ENCODE data around the gene TMEM132D. TPM values are rescaled to one million over a fixed set of nuclear protein-coding genes. Genes with fewer than 3 reads are reported as not detected.

Gene TMEM132D
- total and polyA plus RNA-seq, 2 experiments from 2014 or later = not detected

- H3K9me2 ChIP-seq (ENCODE audit: insufficient read depth) = no peaks in the 10 kb centered on the region
- no peak for TF ChIP-seq EZH2 (IDR thresholded peaks at IDR 0.05; ENCODE audit: insufficient read depth, poor library complexity, severe bottlenecking)
- no peak for TF ChIP-seq EZH2phosphoT487 (IDR thresholded peaks at IDR 0.05; ENCODE audit: insufficient read depth, low read depth)
- no peaks in the 10 kb centered on the region for H4K20me1 ChIP-seq (ENCODE audit: insufficient read depth)
- in situ Hi-C loops (cut with MboI) = no loop called here
- H3F3A ChIP-seq (ENCODE audit: insufficient read depth) = no peaks in the 10 kb centered on the region
- no peak overlapping the region for H3K9ac ChIP-seq
- H2AFZ ChIP-seq = no peak overlapping the region
- 17 to 21% methylated on average over 3 of the region's 3 CpGs for WGBS, 2 experiments (ENCODE audit: low coverage in 1 of 2, low lambda C conversion rate in 2 of 2, missing lambda C conversion rate in 2 of 2)
- H3K79me2 ChIP-seq (ENCODE audit: insufficient read depth) = no peaks in the 10 kb centered on the region
- no peaks in the 10 kb centered on the region for H3K4me1 ChIP-seq (ENCODE audit: insufficient read depth)
- H3K36me3 ChIP-seq (ENCODE audit: low read depth) = no peaks in the 10 kb centered on the region
- no peak overlapping the region for H3K27ac ChIP-seq
- H3K9me3 ChIP-seq (ENCODE audit: low read depth) = no peaks in the 10 kb centered on the region
- DNase-seq = no peak
- H3K4me3 ChIP-seq = no peak overlapping the region
- no peak overlapping the region for H3K4me2 ChIP-seq (ENCODE audit: unreplicated experiment)
- H3K27me3 ChIP-seq (replicated peaks; ENCODE audit: insufficient read depth) = no peaks in the 10 kb centered on the region
These were observed 368.7 kb downstream of the TMEM132D start for GRCh38 chr12:129534966-129535750.

DNA sequence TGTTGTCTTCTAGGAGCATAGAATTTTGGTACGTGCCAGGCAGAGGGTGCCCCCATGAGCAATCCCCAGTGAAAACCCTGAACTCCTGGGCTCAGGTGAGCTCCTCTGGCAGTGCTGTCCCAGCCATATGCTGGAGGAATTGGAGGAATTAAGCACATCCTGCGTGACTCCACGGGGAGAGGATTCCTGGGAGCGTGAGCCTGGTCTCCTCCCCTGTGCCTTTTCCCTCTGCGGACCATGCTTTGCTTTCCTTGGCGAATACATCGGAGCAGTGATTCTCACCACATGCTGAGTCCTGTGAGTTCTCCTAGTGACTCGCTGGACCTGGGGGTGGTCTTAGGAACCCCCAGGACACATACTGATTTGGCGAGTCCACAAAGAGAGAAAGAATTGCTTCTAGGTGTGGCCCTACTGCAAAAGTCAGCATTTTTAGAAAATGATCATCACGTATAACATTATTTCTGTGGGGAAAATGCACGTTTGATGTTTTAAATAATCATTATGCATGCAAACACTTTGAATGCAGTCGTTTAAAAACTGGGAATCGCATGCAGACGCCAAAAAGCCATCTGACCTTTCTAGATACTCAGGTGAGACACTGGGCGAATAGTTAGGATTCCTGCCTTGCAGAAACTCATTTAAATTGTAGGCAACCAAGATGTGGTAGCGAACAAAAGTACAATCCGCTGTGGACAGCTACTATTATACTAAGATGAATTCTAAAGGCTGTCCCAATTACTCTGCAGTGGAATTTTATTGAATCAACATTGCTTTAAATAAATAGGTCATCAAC, 370.9 kb downstream of the TMEM132D start:
- no peaks in the 10 kb centered on the region for H3K9me2 ChIP-seq (ENCODE audit: insufficient read depth)
- H3K27me3 ChIP-seq (replicated peaks; ENCODE audit: insufficient read depth) = no peaks in the 10 kb centered on the region
- DNase-seq = no peak
- no peak overlapping the region for H3K27ac ChIP-seq
- no peak overlapping the region for H3K4me3 ChIP-seq
- H3K79me2 ChIP-seq (ENCODE audit: insufficient read depth) = no peaks in the 10 kb centered on the region
- no peaks in the 10 kb centered on the region for H3F3A ChIP-seq (ENCODE audit: insufficient read depth)
- no peaks in the 10 kb centered on the region for H3K36me3 ChIP-seq (ENCODE audit: low read depth)
- no peaks in the 10 kb centered on the region for H3K4me1 ChIP-seq (ENCODE audit: insufficient read depth)
- H4K20me1 ChIP-seq (ENCODE audit: insufficient read depth) = no peaks in the 10 kb centered on the region
- no peak overlapping the region for H3K4me2 ChIP-seq (ENCODE audit: unreplicated experiment)
- 16 to 20% methylated on average over 17 of the region's 17 CpGs for WGBS, 2 experiments (ENCODE audit: low coverage in 1 of 2, low lambda C conversion rate in 2 of 2, missing lambda C conversion rate in 2 of 2)
- no peak overlapping the region for H2AFZ ChIP-seq
- no peaks in the 10 kb centered on the region for H3K9me3 ChIP-seq (ENCODE audit: low read depth)
- in situ Hi-C loops (cut with MboI) = no loop called here
- no peak overlapping the region for H3K9ac ChIP-seq
- no peak for TF ChIP-seq EZH2phosphoT487 (IDR thresholded peaks at IDR 0.05; ENCODE audit: insufficient read depth, low read depth)
- no peak for TF ChIP-seq EZH2 (IDR thresholded peaks at IDR 0.05; ENCODE audit: insufficient read depth, poor library complexity, severe bottlenecking)

DNA sequence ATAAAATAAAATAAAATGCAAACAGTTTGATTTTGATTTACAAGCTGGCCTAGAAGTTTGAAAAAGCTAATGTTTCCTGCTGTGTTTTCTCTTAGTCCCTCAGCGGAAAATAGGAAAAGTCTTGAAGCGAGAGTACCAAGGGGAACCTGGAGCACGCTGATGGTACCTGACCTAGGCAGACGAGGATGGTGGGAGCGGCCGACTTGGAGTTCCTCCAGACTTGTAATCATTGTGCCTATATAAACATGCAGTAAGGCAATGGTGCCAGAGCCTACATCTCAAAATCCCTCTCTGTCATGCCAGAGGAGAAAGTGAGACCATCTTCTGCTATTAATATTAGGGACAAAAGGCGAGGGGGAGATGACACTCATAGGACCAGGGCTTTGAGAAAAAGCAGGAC, 371.7 kb downstream of the TMEM132D start:
- no peak overlapping the region for H2AFZ ChIP-seq
- H3K9me3 ChIP-seq (ENCODE audit: low read depth) = no peaks in the 10 kb centered on the region
- no peak overlapping the region for H3K9ac ChIP-seq
- H3K9me2 ChIP-seq (ENCODE audit: insufficient read depth) = no peaks in the 10 kb centered on the region
- in situ Hi-C loops (cut with MboI) = no loop called here
- H3K4me2 ChIP-seq (ENCODE audit: unreplicated experiment) = no peak overlapping the region
- H3K36me3 ChIP-seq (ENCODE audit: low read depth) = no peaks in the 10 kb centered on the region
- H3K27me3 ChIP-seq (replicated peaks; ENCODE audit: insufficient read depth) = no peaks in the 10 kb centered on the region
- no peaks in the 10 kb centered on the region for H3K79me2 ChIP-seq (ENCODE audit: insufficient read depth)
- no peak overlapping the region for H3K4me3 ChIP-seq
- no peak for DNase-seq
- TF ChIP-seq EZH2phosphoT487 (IDR thresholded peaks at IDR 0.05; ENCODE audit: insufficient read depth, low read depth) (no peak), EZH2 (IDR thresholded peaks at IDR 0.05; ENCODE audit: insufficient read depth, poor library complexity, severe bottlenecking) (no peak)
- H3K4me1 ChIP-seq (ENCODE audit: insufficient read depth) = no peaks in the 10 kb centered on the region
- H4K20me1 ChIP-seq (ENCODE audit: insufficient read depth) = no peaks in the 10 kb centered on the region
- no peaks in the 10 kb centered on the region for H3F3A ChIP-seq (ENCODE audit: insufficient read depth)
- 18 to 24% methylated on average over 7 of the region's 7 CpGs for WGBS, 2 experiments (ENCODE audit: low coverage in 1 of 2, low lambda C conversion rate in 2 of 2, missing lambda C conversion rate in 2 of 2)
- H3K27ac ChIP-seq = no peak overlapping the region

- no peaks in the 10 kb centered on the region for H3K36me3 ChIP-seq (ENCODE audit: low read depth)
- in situ Hi-C loops (cut with MboI) = no loop called here
- H2AFZ ChIP-seq = no peak overlapping the region
These were observed 372.8 kb downstream of the TMEM132D start for GRCh38 chr12:129530984-129531383.

More at GRCh38 chr12:129530984-129531383, 372.8 kb downstream of the TMEM132D start:
- Histone ChIP-seq H3K4me1 (ENCODE audit: insufficient read depth) (no peaks in the 10 kb centered on the region), H3K9ac (no peak overlapping the region), H3K27ac (no peak overlapping the region), H4K20me1 (ENCODE audit: insufficient read depth) (no peaks in the 10 kb centered on the region), H3K79me2 (ENCODE audit: insufficient read depth) (no peaks in the 10 kb centered on the region), H3K27me3 (replicated peaks; ENCODE audit: insufficient read depth) (no peaks in the 10 kb centered on the region), H3K4me3 (no peak overlapping the region), H3K9me2 (ENCODE audit: insufficient read depth) (no peaks in the 10 kb centered on the region), H3K4me2 (ENCODE audit: unreplicated experiment) (no peak overlapping the region), H3K9me3 (ENCODE audit: low read depth) (no peaks in the 10 kb centered on the region), H3F3A (ENCODE audit: insufficient read depth) (no peaks in the 10 kb centered on the region)
- no peak for DNase-seq
- 18 to 31% methylated on average over 13 of the region's 13 CpGs for WGBS, 2 experiments (ENCODE audit: low coverage in 1 of 2, low lambda C conversion rate in 2 of 2, missing lambda C conversion rate in 2 of 2)
- no peak for TF ChIP-seq EZH2phosphoT487 (IDR thresholded peaks at IDR 0.05; ENCODE audit: insufficient read depth, low read depth)
- TF ChIP-seq EZH2 (IDR thresholded peaks at IDR 0.05; ENCODE audit: insufficient read depth, poor library complexity, severe bottlenecking) = no peak

Measured in GM23248 (cell line).